LNCaP clone FGC (cell line): Measurements from ENCODE around the gene ADORA2A.

Source experiments
- DNase-seq: peaks from one replicate; pipeline ENCODE4 v3.0.0-alpha.2; 2011; ENCODE audit warnings: low read depth
- H3K4me3 ChIP-seq: 2 replicates; pipeline ENCODE4 v1.5.1; 2011; ENCODE audit warnings: mild to moderate bottlenecking, low read depth, low read length, control low read depth
- TF ChIP-seq, protein P1 (sequence below): IDR thresholded peaks from 2 replicates; pipeline ENCODE4 v1.5.1; 2012; ENCODE audit warnings: mild to moderate bottlenecking; ENCODE audit not compliant: control insufficient read depth, insufficient read depth; ENCODE audit errors: extremely low read depth

ADORA2A gene

DNA sequence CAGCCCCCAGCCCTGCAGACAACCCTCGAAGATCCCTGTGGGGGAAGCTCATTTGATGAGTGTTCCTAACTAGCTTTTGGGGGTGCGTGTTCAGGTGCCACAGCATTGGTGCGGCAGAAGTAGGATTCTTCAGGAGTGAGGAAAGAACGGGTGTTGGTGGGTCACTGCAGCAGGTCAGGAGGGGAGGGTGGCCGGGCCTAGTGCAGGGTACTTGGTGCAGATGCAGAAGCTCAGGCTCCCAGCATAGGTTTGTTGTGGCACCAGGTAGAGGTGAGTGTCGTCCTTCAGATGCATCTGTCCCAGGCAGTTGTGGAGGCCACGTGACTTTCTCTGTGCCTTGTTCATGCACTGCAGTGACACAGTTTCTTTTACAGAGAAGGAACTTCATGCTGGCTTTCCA, 15.1 kb upstream of the ADORA2A start:
- no peak overlapping the region for H3K4me3 ChIP-seq
- no peak for DNase-seq
- TF ChIP-seq, protein P1, sequence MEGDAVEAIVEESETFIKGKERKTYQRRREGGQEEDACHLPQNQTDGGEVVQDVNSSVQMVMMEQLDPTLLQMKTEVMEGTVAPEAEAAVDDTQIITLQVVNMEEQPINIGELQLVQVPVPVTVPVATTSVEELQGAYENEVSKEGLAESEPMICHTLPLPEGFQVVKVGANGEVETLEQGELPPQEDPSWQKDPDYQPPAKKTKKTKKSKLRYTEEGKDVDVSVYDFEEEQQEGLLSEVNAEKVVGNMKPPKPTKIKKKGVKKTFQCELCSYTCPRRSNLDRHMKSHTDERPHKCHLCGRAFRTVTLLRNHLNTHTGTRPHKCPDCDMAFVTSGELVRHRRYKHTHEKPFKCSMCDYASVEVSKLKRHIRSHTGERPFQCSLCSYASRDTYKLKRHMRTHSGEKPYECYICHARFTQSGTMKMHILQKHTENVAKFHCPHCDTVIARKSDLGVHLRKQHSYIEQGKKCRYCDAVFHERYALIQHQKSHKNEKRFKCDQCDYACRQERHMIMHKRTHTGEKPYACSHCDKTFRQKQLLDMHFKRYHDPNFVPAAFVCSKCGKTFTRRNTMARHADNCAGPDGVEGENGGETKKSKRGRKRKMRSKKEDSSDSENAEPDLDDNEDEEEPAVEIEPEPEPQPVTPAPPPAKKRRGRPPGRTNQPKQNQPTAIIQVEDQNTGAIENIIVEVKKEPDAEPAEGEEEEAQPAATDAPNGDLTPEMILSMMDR = no peak

DNA sequence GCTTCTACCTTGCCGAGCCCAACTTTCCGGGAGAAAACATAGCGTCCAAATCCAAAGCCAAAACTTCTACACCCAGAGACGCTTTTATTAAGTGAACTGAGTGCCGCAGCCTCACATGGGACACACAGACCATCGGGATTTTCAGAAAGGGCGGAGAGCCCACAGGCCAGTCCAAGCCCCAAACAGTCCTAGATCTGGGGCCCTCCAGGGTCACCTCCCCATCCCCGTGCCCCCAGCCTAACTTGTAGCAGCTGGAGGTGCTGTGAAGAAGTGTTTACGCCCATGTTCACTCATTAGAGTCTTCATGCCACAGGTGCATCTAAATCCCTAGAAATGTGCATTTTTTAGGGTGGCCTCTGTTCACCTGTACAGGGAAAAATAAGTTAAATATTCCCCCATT, 14.1 kb upstream of the ADORA2A start:
- DNase-seq = no peak
- TF ChIP-seq, protein P1 = no peak
- no peak overlapping the region for H3K4me3 ChIP-seq

DNA sequence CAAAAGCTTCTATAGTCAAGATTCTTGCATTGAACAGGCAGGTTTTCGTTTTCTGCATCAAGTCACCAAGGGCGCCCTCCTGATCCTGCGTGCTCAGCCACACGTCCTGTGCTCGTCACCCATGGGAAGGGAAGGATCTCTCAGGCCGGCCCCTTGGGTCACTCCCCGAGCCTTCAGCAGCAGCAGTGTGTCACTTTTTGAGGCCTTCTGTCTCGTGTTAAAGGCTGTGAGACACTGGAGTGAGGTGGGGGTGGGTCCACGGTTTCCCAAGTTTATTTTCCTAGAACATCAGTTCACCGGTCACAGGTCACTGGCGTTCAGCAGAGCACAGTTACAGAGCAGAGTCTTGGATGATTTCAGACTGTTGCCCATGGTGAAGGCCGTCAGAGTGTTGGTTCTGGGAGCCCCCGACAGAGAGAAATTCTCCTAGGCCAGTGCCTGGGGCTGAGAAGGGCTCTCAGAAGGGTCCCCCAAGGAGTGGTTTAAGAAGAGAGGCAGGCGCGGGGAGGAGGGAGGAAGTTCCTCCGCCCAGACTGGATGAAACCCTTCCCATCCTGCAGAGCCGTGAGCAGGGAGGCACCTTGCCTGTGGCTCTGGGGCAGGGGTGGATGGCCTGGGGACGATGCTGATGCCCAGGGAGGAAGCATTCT, 13.5 kb upstream of the ADORA2A start:
- H3K4me3 ChIP-seq = no peak overlapping the region
- TF ChIP-seq, protein P1 = no peak
- DNase-seq = no peak

DNA sequence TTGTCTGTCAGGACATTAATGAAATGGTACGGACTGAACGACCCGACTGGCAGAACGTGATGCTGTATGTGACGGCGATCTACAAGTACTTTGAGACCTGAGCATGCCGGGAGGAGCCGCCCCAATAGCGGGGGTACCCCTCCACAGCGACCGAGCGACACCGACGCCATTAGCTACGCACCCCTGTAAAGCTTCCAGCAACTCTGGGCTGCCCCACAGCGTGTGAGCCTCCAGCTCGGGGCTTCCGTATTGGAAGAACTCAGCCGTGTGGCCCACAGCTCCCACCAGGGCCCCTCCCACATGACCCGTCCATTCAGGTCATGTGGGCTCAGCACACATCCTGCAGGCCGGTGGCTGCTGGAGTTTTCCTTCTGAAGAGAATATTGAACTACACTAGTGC, 12.9 kb upstream of the ADORA2A start:
- no peak for DNase-seq
- no peak overlapping the region for H3K4me3 ChIP-seq

DNA sequence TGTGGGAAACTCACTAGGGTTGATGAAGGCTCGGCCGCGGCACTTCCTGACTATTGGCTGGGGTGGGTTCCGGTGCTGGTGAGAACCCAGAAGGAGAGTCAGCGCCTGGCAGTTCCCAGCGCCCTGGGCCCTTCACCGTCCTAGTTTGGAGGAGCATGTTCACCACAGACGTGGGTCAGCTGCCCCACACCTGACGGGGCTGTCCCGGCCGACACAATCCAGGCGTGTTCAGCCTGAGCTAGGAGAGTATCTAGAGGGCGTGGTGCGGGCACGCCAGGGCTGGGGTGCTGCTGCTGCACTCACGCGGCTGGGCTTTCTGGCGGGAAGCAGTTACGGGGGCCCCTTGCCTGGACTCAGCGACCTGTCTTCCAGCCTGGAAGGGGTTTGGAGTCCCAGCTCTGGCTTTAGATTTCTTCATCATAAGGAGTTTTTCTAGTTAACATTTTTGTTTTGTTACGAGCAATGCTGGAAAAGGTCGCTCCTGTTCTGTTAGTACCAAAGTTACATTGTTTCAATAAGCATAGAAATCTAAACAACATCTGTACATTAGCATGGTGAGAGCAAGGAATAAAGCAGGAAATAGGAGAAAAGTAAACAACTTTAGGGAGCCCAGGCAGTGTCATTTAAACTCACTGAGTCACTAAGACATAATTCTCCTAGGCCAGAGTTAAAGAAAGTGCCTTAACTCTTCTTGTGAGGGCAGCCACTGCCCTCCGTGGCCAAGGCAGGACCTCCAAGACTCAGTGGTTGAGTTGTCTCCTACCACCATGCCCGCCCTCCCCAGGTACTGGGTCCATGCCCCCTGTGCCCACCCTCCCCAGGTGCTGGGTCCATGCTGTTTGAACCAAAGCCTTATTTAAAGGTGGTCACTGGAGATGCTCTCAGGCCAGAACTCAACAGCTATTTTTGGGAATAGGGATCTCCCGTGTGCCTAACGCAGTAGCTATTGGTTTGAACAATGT, 12.1 kb upstream of the ADORA2A start:
- TF ChIP-seq, protein P1 = no peak
- H3K4me3 ChIP-seq = no peak overlapping the region
- no peak for DNase-seq

More for the DNA sequence above, 12.9 kb upstream of the ADORA2A start:
- TF ChIP-seq, protein P1 = no peak

DNA sequence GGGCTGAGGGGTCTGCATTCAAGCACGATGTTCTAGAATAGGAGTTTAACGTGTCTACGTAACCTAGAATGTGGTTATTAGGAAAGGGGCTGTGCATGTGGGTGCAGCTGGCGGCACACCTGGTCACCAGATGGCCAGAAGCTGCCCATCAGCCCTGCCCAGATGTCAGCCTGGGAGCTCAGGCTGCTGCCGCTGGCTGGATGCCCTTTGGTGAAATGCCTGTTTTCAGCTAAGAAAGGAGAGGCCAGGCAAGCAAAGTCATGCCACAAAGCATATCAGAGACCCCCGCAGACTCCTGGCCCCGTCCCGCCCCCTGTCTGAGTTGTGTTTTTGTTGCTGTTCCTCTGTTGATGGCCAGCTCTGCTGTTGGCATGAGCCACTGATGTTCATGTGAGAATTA, 11.3 kb upstream of the ADORA2A start:
- no peak overlapping the region for H3K4me3 ChIP-seq
- TF ChIP-seq, protein P1 = no peak
- no peak for DNase-seq

DNA sequence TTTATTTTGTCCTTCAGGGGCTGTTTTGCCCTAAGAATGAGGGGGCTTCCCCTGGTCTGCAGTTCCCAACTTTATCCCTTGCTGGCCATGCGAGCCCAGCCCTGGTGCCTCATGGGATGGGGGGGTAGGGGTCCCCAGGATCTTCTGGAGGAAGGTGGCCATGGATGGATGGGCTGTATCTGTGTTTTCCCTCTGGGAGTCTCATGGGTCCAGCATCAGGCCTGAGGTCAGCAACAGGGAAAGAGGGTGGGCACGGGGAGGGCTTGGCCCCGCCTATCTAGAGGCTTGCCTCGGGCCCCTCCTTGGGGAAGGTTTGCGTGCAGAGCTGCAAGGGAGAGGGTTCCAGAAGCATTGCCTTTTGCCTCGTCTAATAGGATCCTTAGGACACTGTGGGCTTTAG, 10.8 kb upstream of the ADORA2A start:
- H3K4me3 ChIP-seq = no peak overlapping the region
- DNase-seq = no peak
- TF ChIP-seq, protein P1 = no peak
